Transverse colon (tissue), 4 donors: ENCODE results near the gene TTC21A. TPM values are rescaled to one million over a fixed set of nuclear protein-coding genes. Genes with fewer than 3 reads are reported as not detected.
A peak's percentile ranks its signal among the peaks of the same experiment; 100 is the strongest.

Source experiments
- DNase-seq: peaks from one replicate; pipeline ENCODE4 v3.0.0-alpha.2; 2019
- H3K27ac ChIP-seq, 4 donors: fragments of 200-600 bp; sonication (generic); 2 replicates each; pipeline ENCODE4 v1.5.1; 2016 to 2018; ENCODE audit warnings: inconsistent platforms in 4 of 4
- H3K27me3 ChIP-seq: fragments of 200-600 bp; sonication (generic); 2 replicates; pipeline ENCODE4 v1.5.1; 2017; ENCODE audit warnings: inconsistent platforms
- H3K36me3 ChIP-seq, 4 donors: fragments of 200-600 bp; sonication (generic); 2 replicates each; pipeline ENCODE4 v1.5.1; 2017 to 2019; ENCODE audit warnings: inconsistent platforms in 4 of 4
- H3K4me1 ChIP-seq, 4 donors: fragments of 200-600 bp; sonication (generic); 2 replicates each; pipeline ENCODE4 v1.5.1; 2017 to 2020; ENCODE audit warnings: inconsistent platforms in 4 of 4
- H3K4me3 ChIP-seq, 4 donors: fragments of 200-600 bp; sonication (generic); 1 replicate in 1 of 4; 2 replicates in 3 of 4; pipeline versions ENCODE4 v1.5.1 to v1.6.1; 2017 to 2019; ENCODE audit warnings: inconsistent platforms in 4 of 4
- H3K9me3 ChIP-seq, 2 donors: fragments of 200-600 bp; sonication (generic); 2 replicates each; pipeline ENCODE4 v1.5.1; 2017 to 2019; ENCODE audit warnings: inconsistent platforms in 2 of 2
- EP300 ChIP-seq: sonication (generic); formaldehyde crosslinking; IDR thresholded peaks from one replicate; pipeline ENCODE4 v1.6.1; 2017; ENCODE audit warnings: antibody characterized with exemption, low read depth
- POLR2A ChIP-seq: fragments of 450-650 bp; IDR thresholded peaks from one replicate; pipeline ENCODE4 v1.6.1; 2016; ENCODE audit warnings: antibody characterized with exemption, mild to moderate bottlenecking, moderate library complexity
- POLR2AphosphoS5 ChIP-seq, 3 donors: sonication (generic); formaldehyde crosslinking; IDR thresholded peaks; one replicate each; pipeline ENCODE4 v1.6.1; 2016; ENCODE audit warnings: antibody characterized with exemption in 3 of 3
- WGBS, 2 donors: methylation state at CpG; one replicate each; pipeline ENCODE4 v1.1.5; 2018; ENCODE audit warnings: low coverage in 1 of 2; 5-methylcytosine and 5-hydroxymethylcytosine counted together
- in situ Hi-C, 4 donors: fragments of 200-750 bp; cut with MboI; loops; one replicate each; pipeline versions ENCODE4 v1.15.0 to v1.15.1; 2017; ENCODE audit warnings: low sequenced_read_pairs in 3 of 4, low pct_ligation_motif_present in 1 of 4, low pct_unique_long_range_greater_than_20kb in 1 of 4
- intact Hi-C: fragments of 100-400 bp; cut with DNase I; formaldehyde crosslinking; loops from one replicate; pipeline ENCODE4 v1.15.1; 2023; ENCODE audit warnings: low total_unique reads
- total RNA-seq, 4 donors: library from RNA; depleted of rRNA; stranded (reverse); fragments of >200 nt; gene quantifications; one replicate each; pipeline ENCODE4 v1.1.0, GENCODE V29; 2016
- TF ChIP-seq, protein P1 (sequence below), 5 experiments: fragments of 200-600 bp in 3 of 5; fragments of 450-650 bp in 2 of 5; sonication (generic) in 3 of 5; IDR thresholded peaks; 1 replicate in 2 of 5; 2 replicates in 3 of 5; pipeline ENCODE4 v1.5.1; 2016 to 2017; ENCODE audit warnings: antibody characterized with exemption in 5 of 5, inconsistent platforms in 3 of 5, mild to moderate bottlenecking in 2 of 5, moderate library complexity in 1 of 5

The TTC21A gene
- total RNA-seq, 4 donors from 2014 or later, result 6.8 to 101 (median 30.3) TPM

DNA sequence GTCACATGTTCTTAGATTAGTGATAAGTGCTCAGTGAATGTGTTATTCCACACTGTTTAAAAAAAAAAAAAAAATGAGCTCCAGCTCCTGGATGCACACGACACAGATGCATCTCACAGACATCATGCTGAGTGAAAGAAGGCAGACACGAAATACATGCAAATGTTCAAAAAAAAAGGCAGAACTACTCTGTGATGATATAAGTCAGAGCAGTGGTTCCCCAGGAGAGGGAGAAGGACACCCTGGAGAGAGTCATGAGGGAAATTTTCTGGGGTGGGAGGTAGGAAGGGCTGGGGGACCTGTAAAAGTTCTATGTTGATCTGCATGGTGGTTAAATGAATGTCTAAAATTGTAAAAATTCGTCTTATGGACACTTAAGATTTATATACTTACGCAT lies 41.6 kb downstream of the TTC21A start:
- H3K27ac ChIP-seq, result peak overlapping the region; percentile 98 to 99 (median 98)
- TF ChIP-seq POLR2AphosphoS5 (IDR thresholded peaks at IDR 0.05) (no peak), EP300 (no peak), POLR2A (no peak)
- TF ChIP-seq, protein P1, sequence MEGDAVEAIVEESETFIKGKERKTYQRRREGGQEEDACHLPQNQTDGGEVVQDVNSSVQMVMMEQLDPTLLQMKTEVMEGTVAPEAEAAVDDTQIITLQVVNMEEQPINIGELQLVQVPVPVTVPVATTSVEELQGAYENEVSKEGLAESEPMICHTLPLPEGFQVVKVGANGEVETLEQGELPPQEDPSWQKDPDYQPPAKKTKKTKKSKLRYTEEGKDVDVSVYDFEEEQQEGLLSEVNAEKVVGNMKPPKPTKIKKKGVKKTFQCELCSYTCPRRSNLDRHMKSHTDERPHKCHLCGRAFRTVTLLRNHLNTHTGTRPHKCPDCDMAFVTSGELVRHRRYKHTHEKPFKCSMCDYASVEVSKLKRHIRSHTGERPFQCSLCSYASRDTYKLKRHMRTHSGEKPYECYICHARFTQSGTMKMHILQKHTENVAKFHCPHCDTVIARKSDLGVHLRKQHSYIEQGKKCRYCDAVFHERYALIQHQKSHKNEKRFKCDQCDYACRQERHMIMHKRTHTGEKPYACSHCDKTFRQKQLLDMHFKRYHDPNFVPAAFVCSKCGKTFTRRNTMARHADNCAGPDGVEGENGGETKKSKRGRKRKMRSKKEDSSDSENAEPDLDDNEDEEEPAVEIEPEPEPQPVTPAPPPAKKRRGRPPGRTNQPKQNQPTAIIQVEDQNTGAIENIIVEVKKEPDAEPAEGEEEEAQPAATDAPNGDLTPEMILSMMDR (IDR thresholded peaks at IDR 0.05), result no peak
- no peak for DNase-seq
- intact Hi-C loops, result no loop called here
- H3K36me3 ChIP-seq, result peaks cover 0 to 12% (median 3%) of the 10 kb centered on the region in 4 donors
- H3K9me3 ChIP-seq, result no peaks in the 10 kb centered on the region
- in situ Hi-C loops, result no loop called here
- H3K4me3 ChIP-seq, result no peak overlapping the region
- no peaks in the 10 kb centered on the region for H3K27me3 ChIP-seq
- WGBS, 2 donors, result 56 to 57% methylated on average over 4 of the region's 4 CpGs
- H3K4me1 ChIP-seq, result peaks cover 58 to 74% (median 72%) of the 10 kb centered on the region in 4 donors

- no peak overlapping the region for H3K4me3 ChIP-seq
- intact Hi-C loops, result loop anchor here (1.0 kb wide), 1 partner anchor 30 kb away; no protein-coding TSS in a partner anchor
- no peaks in the 10 kb centered on the region for H3K9me3 ChIP-seq
- TF ChIP-seq EP300 (no peak), POLR2A (no peak), POLR2AphosphoS5 (IDR thresholded peaks at IDR 0.05) (no peak)
- TF ChIP-seq, protein P1 (IDR thresholded peaks at IDR 0.05), result no peak
- no peak for DNase-seq
- H3K27me3 ChIP-seq, result no peaks in the 10 kb centered on the region
- H3K27ac ChIP-seq, result peak overlapping the region; percentile 98 to 99 (median 98)
- H3K4me1 ChIP-seq, result peaks cover 61 to 79% (median 76%) of the 10 kb centered on the region in 4 donors
- 68 to 100% methylated on average over 1 to 3 of the region's 3 CpGs for WGBS, 2 donors
- in situ Hi-C loops, result no loop called here
- peaks cover 0 to 6% (median under 1%) of the 10 kb centered on the region in 4 donors for H3K36me3 ChIP-seq
Measured at GRCh38 chr3:39149498-39150147, 42.1 kb downstream of the TTC21A start.

- intact Hi-C loops, result loop anchor here (1.0 kb wide), 1 partner anchor 29 kb away; no protein-coding TSS in a partner anchor
- in situ Hi-C loops, result no loop called here
- WGBS, 2 donors, result 40 to 54% methylated on average over 3 to 5 of the region's 5 CpGs
- H3K4me1 ChIP-seq, result peaks cover 61 to 82% (median 77%) of the 10 kb centered on the region in 4 donors
- no peak for DNase-seq
- peak overlapping the region in 2 of 4 donors; percentile 79 to 93 for H3K4me3 ChIP-seq
- H3K9me3 ChIP-seq, result no peaks in the 10 kb centered on the region
- peak overlapping the region; percentile 98 to 99 (median 98) for H3K27ac ChIP-seq
- TF ChIP-seq, protein P1 (IDR thresholded peaks at IDR 0.05), result peak in 1 of 5 experiments; percentile 18
- TF ChIP-seq POLR2A, result no peak
- no peaks in the 10 kb centered on the region for H3K36me3 ChIP-seq
- no peaks in the 10 kb centered on the region for H3K27me3 ChIP-seq
Measured at GRCh38 chr3:39150148-39150802, 42.8 kb downstream of the TTC21A start.

DNA sequence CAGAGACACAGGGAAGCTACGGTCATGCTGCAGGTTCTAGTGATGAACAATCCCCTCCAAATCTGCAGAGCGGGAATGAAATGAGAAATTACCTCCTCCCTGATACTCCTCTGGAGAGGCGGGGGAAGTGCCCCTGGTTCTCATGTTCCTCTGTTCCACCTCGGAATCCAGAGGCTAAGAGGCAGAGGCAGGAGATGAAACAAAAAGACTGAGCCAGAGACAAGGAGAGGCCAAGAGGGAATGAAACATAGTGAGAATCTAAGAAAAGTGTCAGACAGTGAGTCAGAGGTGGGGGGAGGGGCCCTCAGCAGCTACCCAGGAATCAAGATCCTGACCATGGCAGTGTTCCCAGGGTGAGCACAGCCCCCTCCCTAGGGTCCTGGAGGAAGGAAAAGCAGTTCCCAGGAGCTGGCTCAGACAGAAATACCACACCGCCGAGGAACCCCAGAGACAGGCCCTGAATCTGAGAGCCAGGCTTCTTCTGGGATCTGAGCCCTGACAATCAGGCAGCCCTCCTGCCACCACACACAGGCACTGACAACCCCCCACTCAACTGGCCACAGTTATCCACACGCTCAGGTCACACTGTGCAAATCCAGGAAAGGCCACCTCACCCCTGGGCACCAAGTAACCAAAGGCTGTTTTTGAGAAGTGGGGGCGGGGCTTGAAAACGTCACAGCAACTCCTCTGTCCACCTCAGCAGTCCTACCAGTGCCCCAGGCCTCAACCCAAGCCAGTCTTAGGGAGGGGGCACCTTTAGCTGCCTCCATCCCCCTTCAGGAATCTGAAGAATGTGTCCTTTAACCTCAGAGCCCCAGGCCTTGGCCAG lies 43.5 kb downstream of the TTC21A start:
- peak; percentile 81 for DNase-seq
- Histone ChIP-seq H3K27me3 (no peaks in the 10 kb centered on the region), H3K4me1 (peaks cover 56 to 77% (median 73%) of the 10 kb centered on the region in 4 donors), H3K9me3 (no peaks in the 10 kb centered on the region), H3K4me3 (peak overlapping the region; percentile 1 to 93 (median 83)), H3K36me3 (no peaks in the 10 kb centered on the region), H3K27ac (peak overlapping the region; percentile 98 to 99 (median 98))
- TF ChIP-seq, protein P1 (IDR thresholded peaks at IDR 0.05), result no peak
- TF ChIP-seq POLR2A (no peak), EP300 (no peak), POLR2AphosphoS5 (IDR thresholded peaks at IDR 0.05) (peak; percentile 44 to 56 (median 53))
- in situ Hi-C loops, result no loop called here
- intact Hi-C loops, result loop anchor here (1.0 kb wide), 1 partner anchor 28 kb away; no protein-coding TSS in a partner anchor
- WGBS, 2 donors, result 0 to 28% methylated on average over 3 to 9 of the region's 9 CpGs
